GM21390 (cell line): ENCODE data around the gene L3MBTL4.
A peak's percentile ranks its signal among the peaks of the same experiment; 100 is the strongest.

ENCODE experiments used
- ATAC-seq: cut with Tn5 transposase; IDR thresholded peaks from one replicate; pipeline ENCODE4 v1.9.1; 2021; ENCODE audit not compliant: unreplicated experiment

Gene L3MBTL4

GRCh38 chr18:6004119-6004518 is 410.6 kb downstream of the L3MBTL4 start:
- ATAC-seq = peak; percentile 63

- no peak for ATAC-seq
Observed at GRCh38 chr18:6001867-6002266, 412.8 kb downstream of the L3MBTL4 start.

- peak; percentile 96 for ATAC-seq
Observed at GRCh38 chr18:5998907-5999306, 415.8 kb downstream of the L3MBTL4 start.

- ATAC-seq = peak; percentile 24
Observed at GRCh38 chr18:5998166-5998881, 416.4 kb downstream of the L3MBTL4 start.

- ATAC-seq = no peak
Observed at GRCh38 chr18:5997361-5997760, 417.4 kb downstream of the L3MBTL4 start.

- ATAC-seq = no peak
Observed at GRCh38 chr18:5995626-5996025, 419.1 kb downstream of the L3MBTL4 start.

GRCh38 chr18:5993938-5994337 is 420.8 kb downstream of the L3MBTL4 start:
- ATAC-seq = no peak

- ATAC-seq = no peak
Observed at GRCh38 chr18:5992381-5992780, 422.3 kb downstream of the L3MBTL4 start.

- no peak for ATAC-seq
Observed at GRCh38 chr18:5987249-5987648, 427.5 kb downstream of the L3MBTL4 start.

- no peak for ATAC-seq
Observed at GRCh38 chr18:5986257-5986931, 428.3 kb downstream of the L3MBTL4 start.

GRCh38 chr18:5984245-5984644 is 430.5 kb downstream of the L3MBTL4 start:
- no peak for ATAC-seq

- no peak for ATAC-seq
Observed at GRCh38 chr18:5983488-5983887, 431.2 kb downstream of the L3MBTL4 start.

- no peak for ATAC-seq
Observed at GRCh38 chr18:5982332-5982731, 432.4 kb downstream of the L3MBTL4 start.

- no peak for ATAC-seq
Observed at GRCh38 chr18:5980721-5981120, 434.0 kb downstream of the L3MBTL4 start.

- ATAC-seq = peak; percentile 50
Observed at GRCh38 chr18:5979971-5980457, 434.7 kb downstream of the L3MBTL4 start.

- no peak for ATAC-seq
Observed at GRCh38 chr18:5979176-5979888, 435.4 kb downstream of the L3MBTL4 start.

- no peak for ATAC-seq
Observed at GRCh38 chr18:5977022-5977421, 437.7 kb downstream of the L3MBTL4 start.

- ATAC-seq = peak; percentile 67
Observed at GRCh38 chr18:5975111-5976002, 439.4 kb downstream of the L3MBTL4 start.

GRCh38 chr18:5974696-5975095 is 440.0 kb downstream of the L3MBTL4 start:
- no peak for ATAC-seq

- ATAC-seq = peak; percentile 21
Observed at GRCh38 chr18:5973099-5973498, 441.6 kb downstream of the L3MBTL4 start.

GRCh38 chr18:5972298-5972697 is 442.4 kb downstream of the L3MBTL4 start:
- ATAC-seq = peak; percentile 43
